Amniotic stem cell (primary cell): ENCODE data around the gene NOD2.

Experiments
- DNase-seq: peaks from one replicate; lab custom pipeline; 2025; lab: John Stamatoyannopoulos, UW

The NOD2 gene

DNA sequence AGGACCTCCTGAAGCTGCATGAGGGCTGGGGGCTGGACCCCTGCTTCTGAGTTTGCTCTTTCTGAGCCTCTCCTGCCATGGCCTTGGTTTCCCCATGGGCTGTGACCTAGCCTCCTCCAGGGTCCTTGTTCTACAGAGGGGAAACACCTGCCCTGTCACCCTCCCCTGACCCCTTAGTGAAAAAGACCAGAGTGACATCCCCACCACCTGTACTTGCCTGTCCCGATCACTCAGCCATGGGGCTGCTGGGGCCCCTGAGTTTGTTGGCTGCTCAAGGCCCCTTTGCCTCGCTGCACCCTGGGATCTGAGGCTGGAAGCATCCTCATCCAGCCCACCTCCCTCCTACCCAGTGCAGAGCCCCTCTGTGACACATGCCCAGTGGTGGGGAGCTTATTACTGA is 800 bp downstream of the NOD2 start:
- DNase-seq: no peak

DNA sequence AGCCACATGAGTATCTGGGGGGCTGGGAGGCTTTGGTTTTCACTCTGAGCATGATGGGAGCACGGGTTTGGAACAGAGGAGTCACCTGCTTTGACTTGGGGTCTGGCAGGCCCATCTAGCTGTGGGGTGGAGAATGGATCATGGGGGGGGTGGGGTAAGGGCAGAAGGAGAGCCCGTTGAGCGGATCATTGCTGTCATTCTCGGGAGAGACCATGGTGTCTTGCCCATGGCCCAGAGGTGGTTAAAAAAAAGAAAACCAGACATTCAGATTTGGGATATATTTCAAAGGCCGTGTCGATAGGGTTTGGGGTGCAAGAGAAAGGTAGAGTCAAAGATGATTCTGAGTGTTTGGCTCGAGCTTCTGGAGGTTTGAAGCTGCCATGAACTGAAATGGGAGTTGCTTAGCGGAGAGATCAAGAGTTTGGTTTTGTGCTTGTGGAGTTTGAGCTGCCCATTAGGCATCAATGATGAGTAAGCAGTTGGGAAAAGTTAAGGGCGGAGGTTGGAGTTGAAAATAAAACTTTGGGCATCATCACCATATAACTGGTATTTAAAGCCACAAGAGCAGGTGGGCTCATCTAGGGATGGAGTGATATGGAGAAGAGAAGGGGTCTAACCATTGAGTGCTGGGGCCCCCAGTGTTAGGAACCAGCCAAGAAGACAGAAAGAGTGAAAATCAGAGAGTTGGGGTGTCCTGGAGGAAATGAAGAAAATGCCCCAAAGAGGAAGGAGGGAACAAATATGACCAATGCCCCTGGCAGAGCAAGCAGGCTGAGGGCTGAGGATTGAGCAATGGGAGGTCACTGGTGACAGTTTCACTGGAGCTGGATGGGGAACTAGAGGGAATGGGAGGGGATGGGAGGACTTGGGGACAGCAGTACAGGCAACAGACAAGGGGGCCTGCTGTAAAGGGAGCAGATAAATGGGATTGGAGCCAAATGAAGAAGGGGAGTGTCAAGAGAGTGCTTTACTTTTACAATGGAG is 1.9 kb downstream of the NOD2 start:
- DNase-seq: no peak

GRCh38 chr16:50696126-50696525 is 2.7 kb downstream of the NOD2 start:
- DNase-seq: no peak

- DNase-seq: no peak
These were observed 3.4 kb downstream of the NOD2 start for GRCh38 chr16:50696575-50697420.

DNA sequence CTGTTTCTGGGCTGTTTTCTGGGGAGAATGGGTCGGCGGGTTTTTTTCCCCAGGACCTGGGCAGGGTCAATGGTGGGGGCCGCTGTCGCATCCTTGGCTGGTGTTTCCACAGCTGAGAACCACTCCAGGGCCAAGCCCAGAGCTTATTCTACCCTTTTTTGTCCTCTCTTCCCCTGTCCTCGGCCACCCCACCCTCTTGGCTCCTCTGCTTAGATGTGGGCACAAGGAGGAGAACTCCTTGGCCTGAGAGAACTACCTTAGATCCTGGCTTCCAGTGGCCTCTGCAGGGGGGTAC is 4.0 kb downstream of the NOD2 start:
- no peak for DNase-seq

- no peak for DNase-seq
These were observed 4.7 kb downstream of the NOD2 start for GRCh38 chr16:50697881-50698767.

GRCh38 chr16:50699326-50700159 is 6.1 kb downstream of the NOD2 start:
- DNase-seq: no peak

DNA sequence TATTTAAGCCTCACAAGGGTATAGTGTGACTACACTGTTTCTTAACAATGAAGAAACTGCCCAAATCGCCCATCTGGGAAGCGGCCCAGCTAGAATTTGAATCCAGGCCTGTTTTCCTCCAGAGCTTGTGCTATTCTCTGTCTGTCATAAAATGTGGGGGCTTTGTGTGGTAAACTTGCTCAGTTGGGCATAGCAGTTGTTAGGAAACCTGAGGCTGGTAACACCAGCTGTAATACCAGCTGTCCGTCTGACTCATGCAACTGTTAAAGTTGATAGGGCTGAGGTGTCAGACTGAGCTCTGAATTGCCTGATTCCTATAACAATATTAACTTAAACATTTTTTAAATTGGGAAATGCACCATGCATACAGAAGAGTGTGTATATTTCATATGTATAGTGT is 9.3 kb downstream of the NOD2 start:
- no peak for DNase-seq

GRCh38 chr16:50704245-50704644 is 10.8 kb downstream of the NOD2 start:
- DNase-seq: no peak

DNA sequence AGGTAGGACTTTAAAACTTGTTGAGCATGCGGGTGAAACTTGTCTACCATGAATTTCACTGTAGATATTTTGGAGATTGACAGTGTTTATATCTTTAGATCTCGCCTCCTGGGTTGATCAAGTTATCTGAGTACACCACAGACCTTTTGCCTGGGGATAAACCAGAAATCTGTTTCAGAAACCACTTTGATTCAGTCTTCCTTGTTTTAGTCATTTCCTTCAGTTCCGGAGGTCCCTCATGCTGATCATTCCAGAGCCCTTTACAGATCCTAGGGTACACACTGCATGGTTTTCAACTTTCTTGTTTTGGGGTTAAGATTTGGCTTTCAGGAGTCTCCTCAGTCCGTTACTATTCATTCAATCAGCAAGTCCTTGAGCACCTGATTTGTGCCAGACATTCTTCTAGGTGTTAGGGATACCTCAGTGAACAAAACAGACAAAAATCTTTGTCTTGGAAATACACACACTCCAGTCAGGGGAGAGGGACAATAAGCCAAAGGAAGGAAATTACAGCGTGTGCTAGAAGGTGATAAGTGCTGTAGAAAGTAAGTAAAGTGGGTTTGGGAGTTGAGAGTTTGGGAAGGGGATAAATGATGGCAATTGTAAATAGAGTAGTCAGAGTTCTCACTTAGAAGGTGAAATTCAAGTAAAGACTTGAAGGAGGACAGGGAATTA is 12.2 kb downstream of the NOD2 start:
- DNase-seq: no peak

- no peak for DNase-seq
These were observed 12.8 kb downstream of the NOD2 start for GRCh38 chr16:50706250-50706649.

GRCh38 chr16:50708373-50709060 is 15.1 kb downstream of the NOD2 start:
- no peak for DNase-seq

GRCh38 chr16:50709061-50709684 is 15.8 kb downstream of the NOD2 start:
- DNase-seq: no peak

- no peak for DNase-seq
These were observed 16.6 kb downstream of the NOD2 start for GRCh38 chr16:50709980-50710379.

DNA sequence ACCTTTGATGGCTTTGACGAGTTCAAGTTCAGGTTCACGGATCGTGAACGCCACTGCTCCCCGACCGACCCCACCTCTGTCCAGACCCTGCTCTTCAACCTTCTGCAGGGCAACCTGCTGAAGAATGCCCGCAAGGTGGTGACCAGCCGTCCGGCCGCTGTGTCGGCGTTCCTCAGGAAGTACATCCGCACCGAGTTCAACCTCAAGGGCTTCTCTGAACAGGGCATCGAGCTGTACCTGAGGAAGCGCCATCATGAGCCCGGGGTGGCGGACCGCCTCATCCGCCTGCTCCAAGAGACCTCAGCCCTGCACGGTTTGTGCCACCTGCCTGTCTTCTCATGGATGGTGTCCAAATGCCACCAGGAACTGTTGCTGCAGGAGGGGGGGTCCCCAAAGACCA is 17.6 kb downstream of the NOD2 start:
- DNase-seq: no peak

- DNase-seq: no peak
These were observed 18.6 kb downstream of the NOD2 start for GRCh38 chr16:50711862-50712559.

- DNase-seq: no peak
These were observed 19.1 kb downstream of the NOD2 start for GRCh38 chr16:50712560-50712898.

DNA sequence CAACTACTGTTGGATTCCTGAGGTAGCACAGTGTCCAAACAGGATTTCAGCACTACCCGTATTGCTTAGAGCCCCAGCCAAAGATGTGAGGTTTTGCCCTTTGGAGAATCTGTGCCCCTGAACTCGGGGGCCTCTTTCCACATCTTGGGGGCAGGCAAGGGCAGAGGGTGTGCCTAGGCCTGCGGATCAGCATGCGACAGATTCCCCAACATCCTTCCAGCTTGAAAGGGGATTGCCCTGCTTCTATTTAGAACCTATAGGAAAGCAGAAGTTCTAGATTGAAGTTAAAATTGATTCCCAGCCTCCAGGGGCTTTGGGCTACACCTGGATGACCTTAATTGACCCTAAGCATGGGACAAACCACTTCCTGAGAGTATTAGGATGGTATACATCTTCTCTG is 19.6 kb downstream of the NOD2 start:
- no peak for DNase-seq

DNA sequence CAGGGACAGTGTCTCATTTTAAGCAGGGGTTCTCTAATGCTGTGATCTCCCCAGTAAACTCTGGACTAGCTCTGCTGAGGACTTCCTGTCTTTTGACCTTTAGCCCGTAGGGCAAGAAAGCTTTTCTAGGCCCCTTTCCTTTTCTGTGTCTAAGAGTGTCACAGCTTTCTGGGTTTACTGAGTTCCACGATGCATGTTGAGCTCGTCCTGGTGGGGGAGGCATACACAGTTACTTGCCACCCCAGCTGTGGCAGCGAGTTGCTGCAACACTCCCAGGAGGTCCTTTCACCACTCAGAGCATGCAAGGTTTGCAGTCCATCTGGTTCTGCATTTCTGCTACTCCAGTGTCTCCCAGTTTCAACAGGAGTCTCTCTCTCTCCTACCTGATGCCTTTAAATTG is 23.7 kb downstream of the NOD2 start:
- DNase-seq: no peak
